Measurements from ENCODE around the gene GPC5. TPM values are rescaled to one million over a fixed set of nuclear protein-coding genes. Genes with fewer than 3 reads are reported as not detected.

GPC5 gene
- total RNA-seq, 1 donor from 2014 or later, result 0.07 TPM

DNA sequence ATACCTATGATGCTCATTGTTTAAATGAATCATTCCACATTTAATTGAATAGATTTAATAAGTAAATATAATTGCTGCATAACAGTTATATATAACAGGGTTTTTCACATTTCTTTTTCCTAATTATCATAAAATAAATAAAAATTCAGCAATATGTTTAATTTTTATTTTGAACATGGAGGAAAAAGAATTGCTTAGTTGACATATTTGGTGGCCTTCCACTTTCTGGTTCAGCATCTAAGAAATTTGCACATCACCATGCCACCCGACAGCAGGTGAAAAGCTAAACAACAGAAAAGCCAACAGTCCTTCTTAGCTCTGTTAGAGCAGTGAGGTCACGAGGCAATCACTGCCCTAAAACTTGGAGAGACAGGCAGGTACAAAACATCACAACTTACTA, 790.2 kb downstream of the GPC5 start:
- H3K27me3 Mint-ChIP-seq (ENCODE audit: insufficient read depth, low read depth), result no peaks in the 10 kb centered on the region
- Histone ChIP-seq H4K20me1 (ENCODE audit: low read depth) (no peaks in the 10 kb centered on the region), H3K9ac (no peak overlapping the region), H3K4me1 (no peaks in the 10 kb centered on the region), H2AFZ (replicated peaks) (no peak overlapping the region), H3K36me3 (no peaks in the 10 kb centered on the region), H3F3A (ENCODE audit: low read depth) (no peaks in the 10 kb centered on the region), H3K27me3 (no peaks in the 10 kb centered on the region), H3K79me2 (ENCODE audit: low read depth) (no peaks in the 10 kb centered on the region), H3K4me2 (no peak overlapping the region), H3K4me3 (no peak overlapping the region), H3K27ac (no peak overlapping the region), H3K9me3 (ENCODE audit: low read depth) (no peaks in the 10 kb centered on the region)
- TF ChIP-seq EZH2 (IDR thresholded peaks at IDR 0.05) (no peak), EZH2phosphoT487 (IDR thresholded peaks at IDR 0.05) (no peak)
- TF ChIP-seq, protein P1, sequence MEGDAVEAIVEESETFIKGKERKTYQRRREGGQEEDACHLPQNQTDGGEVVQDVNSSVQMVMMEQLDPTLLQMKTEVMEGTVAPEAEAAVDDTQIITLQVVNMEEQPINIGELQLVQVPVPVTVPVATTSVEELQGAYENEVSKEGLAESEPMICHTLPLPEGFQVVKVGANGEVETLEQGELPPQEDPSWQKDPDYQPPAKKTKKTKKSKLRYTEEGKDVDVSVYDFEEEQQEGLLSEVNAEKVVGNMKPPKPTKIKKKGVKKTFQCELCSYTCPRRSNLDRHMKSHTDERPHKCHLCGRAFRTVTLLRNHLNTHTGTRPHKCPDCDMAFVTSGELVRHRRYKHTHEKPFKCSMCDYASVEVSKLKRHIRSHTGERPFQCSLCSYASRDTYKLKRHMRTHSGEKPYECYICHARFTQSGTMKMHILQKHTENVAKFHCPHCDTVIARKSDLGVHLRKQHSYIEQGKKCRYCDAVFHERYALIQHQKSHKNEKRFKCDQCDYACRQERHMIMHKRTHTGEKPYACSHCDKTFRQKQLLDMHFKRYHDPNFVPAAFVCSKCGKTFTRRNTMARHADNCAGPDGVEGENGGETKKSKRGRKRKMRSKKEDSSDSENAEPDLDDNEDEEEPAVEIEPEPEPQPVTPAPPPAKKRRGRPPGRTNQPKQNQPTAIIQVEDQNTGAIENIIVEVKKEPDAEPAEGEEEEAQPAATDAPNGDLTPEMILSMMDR (IDR thresholded peaks at IDR 0.05), result no peak
- H3K27ac Mint-ChIP-seq, result no peak overlapping the region
- no peak overlapping the region for H3K4me3 Mint-ChIP-seq
- H3K9me3 Mint-ChIP-seq, result no peaks in the 10 kb centered on the region
- H3K4me1 Mint-ChIP-seq, result no peaks in the 10 kb centered on the region
- no peaks in the 10 kb centered on the region for H3K36me3 Mint-ChIP-seq
- DNase-seq (ENCODE audit: low spot score), result no peak

DNA sequence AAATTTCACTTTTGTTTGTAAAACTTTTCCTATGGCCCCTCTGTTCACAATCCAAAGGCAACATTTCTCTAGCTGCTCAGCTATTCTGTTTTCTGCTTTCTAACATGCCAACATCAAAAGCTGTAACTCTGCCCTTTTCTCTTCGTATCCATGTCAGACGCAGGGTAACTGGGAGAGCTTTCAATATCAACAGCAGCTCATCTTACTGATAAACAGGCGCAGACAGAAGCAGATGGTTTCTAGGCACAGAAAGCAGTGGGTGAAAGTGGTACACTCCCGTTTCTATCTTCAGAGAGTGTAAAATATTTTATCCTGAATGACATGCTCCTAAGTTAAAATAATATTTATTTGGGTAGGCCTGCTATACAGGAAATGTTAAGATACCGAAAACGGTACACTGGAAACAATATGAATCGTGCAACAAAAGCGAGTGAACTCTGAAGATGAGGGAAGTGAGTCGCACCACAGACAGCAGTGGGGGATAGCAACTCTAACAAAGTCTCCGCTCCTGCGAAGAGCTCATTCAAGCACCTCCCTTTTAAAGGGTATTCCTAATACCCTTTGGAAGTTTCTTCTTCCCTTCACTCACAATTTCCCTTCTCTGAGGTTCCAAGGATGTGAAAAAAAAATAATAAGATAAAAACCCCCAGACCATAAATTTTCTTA, 798.3 kb downstream of the GPC5 start:
- no peak overlapping the region for H3K4me2 ChIP-seq

DNA sequence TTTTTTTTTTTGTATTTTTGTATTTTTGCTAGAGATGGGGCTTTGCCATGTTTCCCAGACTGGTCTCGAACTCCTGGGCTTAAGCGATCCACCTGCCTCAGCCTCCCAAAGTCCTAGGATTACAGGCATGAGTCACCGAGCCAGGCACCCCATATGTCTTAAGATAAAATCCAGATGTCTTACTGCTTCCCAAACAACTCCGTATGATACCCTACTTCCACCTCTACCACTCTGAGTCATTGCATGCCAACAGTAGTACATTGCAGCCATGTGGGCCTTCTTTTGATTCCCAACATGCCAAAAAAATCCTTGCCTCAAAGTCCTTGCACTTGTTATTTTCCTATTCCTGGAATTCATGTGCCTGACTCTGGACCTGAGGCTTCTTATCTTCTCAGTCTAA, 799.2 kb downstream of the GPC5 start:
- no peaks in the 10 kb centered on the region for H3K36me3 Mint-ChIP-seq
- no peaks in the 10 kb centered on the region for H3K27me3 Mint-ChIP-seq (ENCODE audit: insufficient read depth, low read depth)

More for the DNA sequence above, 798.3 kb downstream of the GPC5 start:
- no peaks in the 10 kb centered on the region for H3K79me2 ChIP-seq (ENCODE audit: low read depth)
- no peak overlapping the region for H3K27ac Mint-ChIP-seq
- no peaks in the 10 kb centered on the region for H3K36me3 Mint-ChIP-seq
- no peak for TF ChIP-seq EZH2 (IDR thresholded peaks at IDR 0.05)
- TF ChIP-seq, protein P1 (IDR thresholded peaks at IDR 0.05), result no peak
- TF ChIP-seq EZH2phosphoT487 (IDR thresholded peaks at IDR 0.05), result no peak
- no peaks in the 10 kb centered on the region for H3F3A ChIP-seq (ENCODE audit: low read depth)
- H3K27me3 ChIP-seq, result no peaks in the 10 kb centered on the region
- peak overlapping the region; percentile 75 for H2AFZ ChIP-seq (replicated peaks)
- H4K20me1 ChIP-seq (ENCODE audit: low read depth), result no peaks in the 10 kb centered on the region
- no peaks in the 10 kb centered on the region for H3K4me1 Mint-ChIP-seq
- no peak overlapping the region for H3K9ac ChIP-seq
- no peak for DNase-seq (ENCODE audit: low spot score)
- no peak overlapping the region for H3K4me3 Mint-ChIP-seq
- no peaks in the 10 kb centered on the region for H3K9me3 ChIP-seq (ENCODE audit: low read depth)
- H3K27me3 Mint-ChIP-seq (ENCODE audit: insufficient read depth, low read depth), result no peaks in the 10 kb centered on the region
- no peaks in the 10 kb centered on the region for H3K9me3 Mint-ChIP-seq
- no peaks in the 10 kb centered on the region for H3K36me3 ChIP-seq
- no peak overlapping the region for H3K4me3 ChIP-seq
- no peak overlapping the region for H3K27ac ChIP-seq
- no peaks in the 10 kb centered on the region for H3K4me1 ChIP-seq

More for the DNA sequence above, 799.2 kb downstream of the GPC5 start:
- Histone ChIP-seq H3K4me2 (no peak overlapping the region), H3K36me3 (no peaks in the 10 kb centered on the region), H2AFZ (replicated peaks) (no peak overlapping the region), H3K4me1 (no peaks in the 10 kb centered on the region), H3K27ac (no peak overlapping the region), H3K4me3 (no peak overlapping the region), H4K20me1 (ENCODE audit: low read depth) (no peaks in the 10 kb centered on the region), H3K79me2 (ENCODE audit: low read depth) (no peaks in the 10 kb centered on the region), H3K27me3 (no peaks in the 10 kb centered on the region), H3K9me3 (ENCODE audit: low read depth) (no peaks in the 10 kb centered on the region), H3F3A (ENCODE audit: low read depth) (no peaks in the 10 kb centered on the region), H3K9ac (no peak overlapping the region)
- TF ChIP-seq, protein P1 (IDR thresholded peaks at IDR 0.05), result no peak
- TF ChIP-seq EZH2 (IDR thresholded peaks at IDR 0.05) (no peak), EZH2phosphoT487 (IDR thresholded peaks at IDR 0.05) (no peak)
- Mint-ChIP-seq H3K9me3 (no peaks in the 10 kb centered on the region), H3K4me3 (no peak overlapping the region), H3K4me1 (no peaks in the 10 kb centered on the region), H3K27ac (no peak overlapping the region)
- DNase-seq (ENCODE audit: low spot score), result no peak
